A549 (cell line): ENCODE data around the gene NYNRIN. TPM values are rescaled to one million over a fixed set of nuclear protein-coding genes. Genes with fewer than 3 reads are reported as not detected.
A peak's percentile ranks its signal among the peaks of the same experiment; 100 is the strongest.

ENCODE experiments used
- ATAC-seq, 2 experiments: fragments of 200-7000 bp in 1 of 2; fragments of >200 bp in 1 of 2; cut with Nextera tagmentation in 1 of 2; cut with Tn5 transposase in 1 of 2; 3 replicates each; pipeline versions ENCODE4 v1.8.0 to v1.9.1; 2018 to 2020; ENCODE audit warnings: mild to moderate bottlenecking in 1 of 2, moderate library complexity in 1 of 2
- CTCF ChIA-PET: fragments of 300-600 bp; sonication (Branson Sonifier 250); formaldehyde crosslinking; extraction: SDS; loops from one replicate; lab custom pipeline; 2021; ENCODE audit warnings: antibody characterized with exemption, inconsistent platforms; lab: Yijun Ruan, JAX
- POLR2A ChIA-PET: fragments of 350-600 bp; formaldehyde crosslinking; extraction: SDS; loops from one replicate; lab custom pipeline; 2021; ENCODE audit warnings: antibody characterized with exemption, inconsistent platforms; lab: Yijun Ruan, JAX
- DNase-seq, 2 experiments: peaks; one replicate each; pipeline versions ENCODE4 v3.0.0 to v3.0.0-alpha.2; 2011 to 2016; ENCODE audit warnings: low read depth in 1 of 2, low spot score in 1 of 2
- FAIRE-seq: peaks from 2 replicates; lab custom pipeline; 2011; peaks lifted over from hg19 to GRCh38; lab: Jason Lieb, UNC
- H3K27ac ChIP-seq, 2 experiments: fragments of >200 bp; sonication (Bioruptor Twin); formaldehyde crosslinking; 3 replicates each; pipeline ENCODE4 v1.5.1; 2016 to 2017
- H3K4me1 ChIP-seq: fragments of >200 bp; sonication (Bioruptor Twin); formaldehyde crosslinking; 3 replicates; pipeline ENCODE4 v1.6.1; 2016
- H3K4me2 ChIP-seq: fragments of >200 bp; sonication (Bioruptor Twin); formaldehyde crosslinking; 3 replicates; pipeline ENCODE4 v1.6.1; 2016
- H3K4me3 ChIP-seq: fragments of >200 bp; sonication (Bioruptor Twin); formaldehyde crosslinking; 3 replicates; pipeline ENCODE4 v1.5.1; 2016
- H3K9me3 ChIP-seq: fragments of >200 bp; sonication (Bioruptor Twin); formaldehyde crosslinking; 3 replicates; pipeline ENCODE4 v1.6.1; 2016
- CTCF ChIP-seq: fragments of >200 bp; sonication (Bioruptor Twin); formaldehyde crosslinking; IDR thresholded peaks from 3 replicates; pipeline ENCODE4 v1.5.1; 2016
- E2F6 ChIP-seq: IDR thresholded peaks from 2 replicates; pipeline ENCODE4 v1.6.1; 2012; ENCODE audit warnings: low read depth, borderline replicate concordance
- FOXS1 ChIP-seq: fragments of 250-450 bp; sonication (Bioruptor Pico); IDR thresholded peaks from 2 replicates; pipeline ENCODE4 v1.5.0; 2020; ENCODE audit warnings: mild to moderate bottlenecking, moderate library complexity
- HDAC2 ChIP-seq: fragments of 200-600 bp; sonication (generic); IDR thresholded peaks from 2 replicates; pipeline ENCODE4 v1.6.1; 2016
- MYC ChIP-seq: IDR thresholded peaks from 2 replicates; pipeline ENCODE4 v1.6.1; 2012; ENCODE audit warnings: mild to moderate bottlenecking, inconsistent platforms, low read length, improper control_type of control experiment, borderline replicate concordance
- TFCP2L1 ChIP-seq: fragments of 250-450 bp; sonication (Bioruptor Pico); IDR thresholded peaks from 2 replicates; pipeline ENCODE4 v1.5.0; 2021; ENCODE audit warnings: mild to moderate bottlenecking
- ZFP36 ChIP-seq: fragments of 450-650 bp; IDR thresholded peaks from 2 replicates; pipeline ENCODE4 v1.6.1; 2014; ENCODE audit warnings: borderline replicate concordance; ENCODE audit not compliant: partially characterized antibody
- WGBS: methylation state at CpG from one replicate; pipeline ENCODE4 v1.1.6; 2017; ENCODE audit errors: missing lambda C conversion rate; 5-methylcytosine and 5-hydroxymethylcytosine counted together
- polyA plus RNA-seq, 4 experiments: library from polyadenylated mRNA; depleted of rRNA in 3 of 4; stranded (reverse); fragments of >200 nt; fragmentation: RNase III in 1 of 4; extraction: RNeasy Plus Mini Kit Qiagen cat#74134 plus additional on column Dnase treatment in 1 of 4; gene quantifications; 2 replicates in 3 of 4; 3 replicates in 1 of 4; pipeline ENCODE4 v1.2.3, GENCODE V29; 2011 to 2017
- TF ChIP-seq, protein P1 (sequence below): IDR thresholded peaks from 2 replicates; pipeline ENCODE4 v1.6.1; 2012
- TF ChIP-seq, protein P2 (sequence below): fragments of 250-450 bp; sonication (Bioruptor Pico); IDR thresholded peaks from 2 replicates; pipeline ENCODE4 v1.5.0; 2020; ENCODE audit warnings: low read depth, mild to moderate bottlenecking, moderate library complexity
- TF ChIP-seq, protein P3 (sequence below): fragments of 200-600 bp; sonication (generic); IDR thresholded peaks from 2 replicates; pipeline ENCODE4 v1.6.1; 2016; ENCODE audit warnings: antibody characterized with exemption, mild to moderate bottlenecking, moderate library complexity
- TF ChIP-seq, protein P4 (sequence below): fragments of 250-450 bp; sonication (Bioruptor Pico); IDR thresholded peaks from 2 replicates; pipeline ENCODE4 v1.5.0; 2021; ENCODE audit warnings: mild to moderate bottlenecking, moderate library complexity, borderline replicate concordance

The NYNRIN gene
- polyA plus RNA-seq, 2 of the 4 experiments (the other 2 are of a cell fraction) = 0.19 to 0.44 TPM

DNA sequence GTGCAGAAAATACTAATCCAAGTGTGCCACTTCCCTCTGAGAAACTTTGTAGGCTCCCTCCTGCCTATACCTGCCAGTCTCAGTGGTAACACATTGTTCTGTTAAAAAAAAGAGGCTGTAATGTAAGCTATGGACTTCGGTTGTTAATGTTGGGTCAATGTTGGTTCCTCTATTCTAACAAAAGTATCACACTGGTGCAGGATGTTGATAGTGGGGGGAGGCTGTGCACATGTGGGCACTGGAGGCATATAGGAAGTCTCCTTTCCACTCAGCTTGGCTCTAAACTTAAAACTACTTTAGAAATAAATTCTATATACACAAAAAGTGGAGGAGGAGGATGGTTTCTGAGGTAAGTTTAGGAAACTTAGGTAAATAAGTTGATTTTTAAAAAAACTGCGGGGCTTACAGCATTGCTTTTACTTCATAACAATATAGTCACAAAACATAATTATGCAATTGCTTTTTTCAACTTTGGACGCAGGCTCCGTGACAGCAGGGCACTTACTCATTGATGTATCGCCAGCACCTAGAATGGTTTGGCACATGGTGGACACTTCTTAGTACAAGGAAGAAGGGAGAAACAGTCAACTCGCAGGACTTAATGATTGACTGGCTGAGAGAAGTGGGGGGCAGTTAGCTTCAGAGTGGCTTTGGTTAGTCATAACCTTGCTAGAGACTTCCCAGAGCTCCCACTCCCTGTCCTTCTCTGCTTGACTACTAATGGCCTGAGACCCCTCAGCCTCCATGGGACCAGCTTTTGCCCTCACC is 7.9 kb upstream of the NYNRIN start (continued):
- TF ChIP-seq, protein P1, sequence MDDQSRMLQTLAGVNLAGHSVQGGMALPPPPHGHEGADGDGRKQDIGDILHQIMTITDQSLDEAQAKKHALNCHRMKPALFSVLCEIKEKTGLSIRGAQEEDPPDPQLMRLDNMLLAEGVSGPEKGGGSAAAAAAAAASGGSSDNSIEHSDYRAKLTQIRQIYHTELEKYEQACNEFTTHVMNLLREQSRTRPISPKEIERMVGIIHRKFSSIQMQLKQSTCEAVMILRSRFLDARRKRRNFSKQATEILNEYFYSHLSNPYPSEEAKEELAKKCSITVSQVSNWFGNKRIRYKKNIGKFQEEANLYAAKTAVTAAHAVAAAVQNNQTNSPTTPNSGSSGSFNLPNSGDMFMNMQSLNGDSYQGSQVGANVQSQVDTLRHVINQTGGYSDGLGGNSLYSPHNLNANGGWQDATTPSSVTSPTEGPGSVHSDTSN = no peak
- TF ChIP-seq, protein P2, sequence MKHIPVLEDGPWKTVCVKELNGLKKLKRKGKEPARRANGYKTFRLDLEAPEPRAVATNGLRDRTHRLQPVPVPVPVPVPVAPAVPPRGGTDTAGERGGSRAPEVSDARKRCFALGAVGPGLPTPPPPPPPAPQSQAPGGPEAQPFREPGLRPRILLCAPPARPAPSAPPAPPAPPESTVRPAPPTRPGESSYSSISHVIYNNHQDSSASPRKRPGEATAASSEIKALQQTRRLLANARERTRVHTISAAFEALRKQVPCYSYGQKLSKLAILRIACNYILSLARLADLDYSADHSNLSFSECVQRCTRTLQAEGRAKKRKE (CRISPR knock-in tag) = no peak
- no peak for TF ChIP-seq E2F6
- TF ChIP-seq, protein P3, sequence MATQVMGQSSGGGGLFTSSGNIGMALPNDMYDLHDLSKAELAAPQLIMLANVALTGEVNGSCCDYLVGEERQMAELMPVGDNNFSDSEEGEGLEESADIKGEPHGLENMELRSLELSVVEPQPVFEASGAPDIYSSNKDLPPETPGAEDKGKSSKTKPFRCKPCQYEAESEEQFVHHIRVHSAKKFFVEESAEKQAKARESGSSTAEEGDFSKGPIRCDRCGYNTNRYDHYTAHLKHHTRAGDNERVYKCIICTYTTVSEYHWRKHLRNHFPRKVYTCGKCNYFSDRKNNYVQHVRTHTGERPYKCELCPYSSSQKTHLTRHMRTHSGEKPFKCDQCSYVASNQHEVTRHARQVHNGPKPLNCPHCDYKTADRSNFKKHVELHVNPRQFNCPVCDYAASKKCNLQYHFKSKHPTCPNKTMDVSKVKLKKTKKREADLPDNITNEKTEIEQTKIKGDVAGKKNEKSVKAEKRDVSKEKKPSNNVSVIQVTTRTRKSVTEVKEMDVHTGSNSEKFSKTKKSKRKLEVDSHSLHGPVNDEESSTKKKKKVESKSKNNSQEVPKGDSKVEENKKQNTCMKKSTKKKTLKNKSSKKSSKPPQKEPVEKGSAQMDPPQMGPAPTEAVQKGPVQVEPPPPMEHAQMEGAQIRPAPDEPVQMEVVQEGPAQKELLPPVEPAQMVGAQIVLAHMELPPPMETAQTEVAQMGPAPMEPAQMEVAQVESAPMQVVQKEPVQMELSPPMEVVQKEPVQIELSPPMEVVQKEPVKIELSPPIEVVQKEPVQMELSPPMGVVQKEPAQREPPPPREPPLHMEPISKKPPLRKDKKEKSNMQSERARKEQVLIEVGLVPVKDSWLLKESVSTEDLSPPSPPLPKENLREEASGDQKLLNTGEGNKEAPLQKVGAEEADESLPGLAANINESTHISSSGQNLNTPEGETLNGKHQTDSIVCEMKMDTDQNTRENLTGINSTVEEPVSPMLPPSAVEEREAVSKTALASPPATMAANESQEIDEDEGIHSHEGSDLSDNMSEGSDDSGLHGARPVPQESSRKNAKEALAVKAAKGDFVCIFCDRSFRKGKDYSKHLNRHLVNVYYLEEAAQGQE = no peak

GRCh38 chr14:24392325-24393091 is 6.3 kb upstream of the NYNRIN start:
- ATAC-seq (peak; percentile 77 to 89; a peak in 5 of 6 replicates), FAIRE-seq (no peak), DNase-seq (peak; percentile 62)
- H3K4me3 ChIP-seq = peak overlapping the region; percentile 39
- 63% methylated on average over 8 of the region's 8 CpGs for WGBS
- H3K27ac ChIP-seq = peak overlapping the region; percentile 57 to 73; a peak in 5 of 6 replicates
- H3K9me3 ChIP-seq = no peaks in the 10 kb centered on the region
- H3K4me2 ChIP-seq = peak overlapping the region; percentile 82
- no peak for TF ChIP-seq ZFP36
- no peak for TF ChIP-seq HDAC2
- TF ChIP-seq MYC = no peak
- TF ChIP-seq, protein P4, sequence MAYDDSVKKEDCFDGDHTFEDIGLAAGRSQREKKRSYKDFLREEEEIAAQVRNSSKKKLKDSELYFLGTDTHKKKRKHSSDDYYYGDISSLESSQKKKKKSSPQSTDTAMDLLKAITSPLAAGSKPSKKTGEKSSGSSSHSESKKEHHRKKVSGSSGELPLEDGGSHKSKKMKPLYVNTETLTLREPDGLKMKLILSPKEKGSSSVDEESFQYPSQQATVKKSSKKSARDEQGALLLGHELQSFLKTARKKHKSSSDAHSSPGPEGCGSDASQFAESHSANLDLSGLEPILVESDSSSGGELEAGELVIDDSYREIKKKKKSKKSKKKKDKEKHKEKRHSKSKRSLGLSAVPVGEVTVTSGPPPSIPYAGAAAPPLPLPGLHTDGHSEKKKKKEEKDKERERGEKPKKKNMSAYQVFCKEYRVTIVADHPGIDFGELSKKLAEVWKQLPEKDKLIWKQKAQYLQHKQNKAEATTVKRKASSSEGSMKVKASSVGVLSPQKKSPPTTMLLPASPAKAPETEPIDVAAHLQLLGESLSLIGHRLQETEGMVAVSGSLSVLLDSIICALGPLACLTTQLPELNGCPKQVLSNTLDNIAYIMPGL (CRISPR knock-in tag) = no peak
- TF ChIP-seq FOXS1 (CRISPR knock-in tag) = no peak
- TF ChIP-seq TFCP2L1 = no peak
- TF ChIP-seq CTCF = 0 out of 3 replicates have a peak, but pooled peaks have one; percentile 21
- ChIA-PET POLR2A (no interaction called here), CTCF (interaction anchor here (0.6 to 2.0 kb wide), 4 partner anchors 14 to 45 kb away, joined by 3 to 8 read pairs (median 4); no protein-coding TSS in a partner anchor)
- H3K4me1 ChIP-seq = peaks cover 14% of the 10 kb centered on the region
